SJCRH30 (cell line): ENCODE measurements around the gene ELP5. TPM values are rescaled to one million over a fixed set of nuclear protein-coding genes. Genes with fewer than 3 reads are reported as not detected.

Experiments
- total RNA-seq: library from RNA; depleted of rRNA; stranded (reverse); fragments of >200 nt; shearing (Covaris generic); gene quantifications from 2 replicates; pipeline ENCODE4 v1.2.3, GENCODE V29; 2014; rRNA removed

Gene ELP5
- total RNA-seq, 1 experiment from 2014 or later: 43.8 TPM

Other genes starting within 250 kb of the ELP5 start
- 97.2 and 103 TPM in 2 replicates for gene RNASEK, start 239.6 kb upstream of the ELP5 start, total RNA-seq
- 0.02 TPM in 1 of 2 replicates, not detected in the other for gene BCL6B, start 229.2 kb upstream of the ELP5 start, total RNA-seq
- gene SLC16A13, start 216.2 kb upstream of the ELP5 start, total RNA-seq: 0.23 and 0.47 TPM in 2 replicates
- gene SLC16A11, start 208.1 kb upstream of the ELP5 start, total RNA-seq: not detected in 2 replicates
- gene CLEC10A, start 172.0 kb upstream of the ELP5 start, total RNA-seq: not detected in 2 replicates
- gene ASGR2, start 137.4 kb upstream of the ELP5 start, total RNA-seq: not detected in 2 replicates
- gene ASGR1, start 72.8 kb upstream of the ELP5 start, total RNA-seq: 0.79 and 0.84 TPM in 2 replicates
- gene DLG4, start 32.4 kb upstream of the ELP5 start, total RNA-seq: 1.9 and 3.9 TPM in 2 replicates
- gene ACADVL, start 32.3 kb upstream of the ELP5 start, total RNA-seq: 44.6 and 64.2 TPM in 2 replicates
- 33.4 and 39.0 TPM in 2 replicates for gene DVL2, start 17.7 kb upstream of the ELP5 start, total RNA-seq
- 28.7 and 30.9 TPM in 2 replicates for gene PHF23, start 12.8 kb upstream of the ELP5 start, total RNA-seq
- gene GABARAP, start 9.8 kb upstream of the ELP5 start, total RNA-seq: 139 and 141 TPM in 2 replicates
- 36.1 and 36.9 TPM in 2 replicates for gene CTDNEP1, start 481 bp upstream of the ELP5 start, total RNA-seq
- gene CLDN7, start 10.3 kb downstream of the ELP5 start, total RNA-seq: 0.25 and 0.34 TPM in 2 replicates
- 1.3 and 1.5 TPM in 2 replicates for gene SLC2A4, start 29.5 kb downstream of the ELP5 start, total RNA-seq
- gene YBX2, start 42.4 kb downstream of the ELP5 start, total RNA-seq: not detected in 2 replicates
- gene EIF5A, start 55.4 kb downstream of the ELP5 start, total RNA-seq: 339 and 372 TPM in 2 replicates
- gene GPS2, start 63.1 kb downstream of the ELP5 start, total RNA-seq: 32.2 and 39.7 TPM in 2 replicates
- gene NEURL4, start 77.1 kb downstream of the ELP5 start, total RNA-seq: 18.7 and 19.7 TPM in 2 replicates
- gene ACAP1, start 84.3 kb downstream of the ELP5 start, total RNA-seq: 0.20 and 0.67 TPM in 2 replicates
- gene KCTD11, start 99.9 kb downstream of the ELP5 start, total RNA-seq: 1.7 and 2.6 TPM in 2 replicates
- gene TMEM95, start 102.9 kb downstream of the ELP5 start, total RNA-seq: not detected in 2 replicates
- gene TNK1, start 128.9 kb downstream of the ELP5 start, total RNA-seq: not detected in 2 replicates
- 5.9 and 6.7 TPM in 2 replicates for gene PLSCR3, start 142.3 kb downstream of the ELP5 start, total RNA-seq
- gene TMEM256, start 151.9 kb downstream of the ELP5 start, total RNA-seq: 62.4 and 71.8 TPM in 2 replicates
- 5.0 and 6.8 TPM in 2 replicates for gene NLGN2, start 155.6 kb downstream of the ELP5 start, total RNA-seq
- not detected in 2 replicates for gene SPEM1, start 168.1 kb downstream of the ELP5 start, total RNA-seq
- gene SPEM2, start 173.4 kb downstream of the ELP5 start, total RNA-seq: not detected in 2 replicates
- not detected in 2 replicates for gene SPEM3, start 176.6 kb downstream of the ELP5 start, total RNA-seq
- gene TMEM102, start 183.2 kb downstream of the ELP5 start, total RNA-seq: 0.10 and 0.53 TPM in 2 replicates
- gene FGF11, start 187.3 kb downstream of the ELP5 start, total RNA-seq: 4.0 and 5.0 TPM in 2 replicates
- gene CHRNB1, start 192.8 kb downstream of the ELP5 start, total RNA-seq: 33.3 and 36.9 TPM in 2 replicates
- gene ZBTB4, start 227.4 kb downstream of the ELP5 start, total RNA-seq: 4.7 and 5.3 TPM in 2 replicates
- gene SLC35G6, start 229.2 kb downstream of the ELP5 start, total RNA-seq: not detected in 2 replicates
- gene POLR2A, start 232.2 kb downstream of the ELP5 start, total RNA-seq: 27.7 and 32.0 TPM in 2 replicates